HG03460 (cell line): ENCODE measurements around the gene SKIDA1.
A peak's percentile ranks its signal among the peaks of the same experiment; 100 is the strongest.
"Not testable (repeated sequence)": the region's sequence is repeated elsewhere in the genome, so short reads cannot be mapped to it uniquely, and the experiment has no call there.

Source experiments
- ATAC-seq: cut with Tn5 transposase; IDR thresholded peaks from one replicate; pipeline ENCODE4 v1.9.1; 2021; ENCODE audit not compliant: unreplicated experiment

The SKIDA1 gene

DNA sequence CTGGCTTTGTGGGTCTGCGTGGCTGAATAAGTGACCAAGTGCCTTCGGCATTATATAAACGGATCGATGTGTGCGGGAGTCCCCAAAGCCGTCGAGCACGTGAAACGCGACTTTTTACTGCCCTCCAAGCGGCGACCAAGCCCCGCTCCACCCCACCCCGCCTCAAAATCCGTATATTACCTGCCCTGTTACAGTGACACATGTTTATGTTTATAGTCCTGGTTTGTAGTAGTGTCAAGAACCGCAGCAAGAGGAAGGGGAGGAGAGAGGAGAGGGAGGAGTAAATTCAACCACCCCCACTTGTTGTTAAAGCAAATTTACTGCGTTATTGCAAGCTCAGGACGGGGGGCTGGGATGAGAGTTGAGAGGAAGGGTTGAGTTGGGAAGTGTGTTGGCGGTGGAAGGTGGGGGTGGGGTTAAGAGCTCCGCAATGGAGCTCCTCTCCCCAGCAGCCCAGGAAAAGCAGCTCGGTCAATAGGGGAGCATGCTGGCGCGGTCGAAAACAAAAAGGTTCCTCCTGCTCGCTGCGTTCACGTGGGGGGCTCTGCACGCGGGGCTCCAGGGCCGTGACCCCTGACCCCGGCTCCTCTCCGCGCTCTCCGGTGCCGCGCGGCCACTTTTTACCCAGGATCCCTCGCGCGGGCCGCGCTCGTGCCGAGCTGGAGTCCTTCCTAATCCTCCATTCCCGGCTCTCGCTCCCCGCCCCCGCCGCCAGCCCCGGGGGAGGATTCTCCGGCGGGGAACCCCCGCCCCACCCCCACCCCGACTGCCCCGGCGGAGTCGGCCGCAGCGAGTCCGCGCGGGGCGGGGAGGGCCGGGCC, at the start of gene SKIDA1:
Gene SKIDA1 (minus strand): TSS at position 316 of the 821 bp plus-strand sequence. CDS start 7,860 bp downstream, outside the sequence.
- ATAC-seq, result peak; percentile 45

DNA sequence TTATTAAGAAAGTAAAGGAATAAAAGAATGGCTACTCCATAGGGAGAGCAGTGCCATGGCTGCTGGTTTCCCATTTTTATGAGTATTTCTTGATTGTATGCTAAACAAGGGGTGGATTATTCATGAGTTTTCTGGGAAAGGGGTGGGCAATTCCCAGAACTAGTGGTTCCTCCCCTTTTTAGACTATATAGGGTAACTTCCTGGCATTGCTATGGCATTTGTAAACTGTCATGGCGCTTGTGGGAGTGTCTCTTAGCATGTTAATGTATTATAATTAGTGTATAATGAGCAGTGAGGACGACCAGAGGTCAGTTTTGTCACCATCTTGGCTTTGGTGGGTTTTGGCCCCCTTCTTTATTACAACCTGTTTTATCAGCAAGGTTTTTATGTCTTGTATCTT, 49.0 kb upstream of the SKIDA1 start:
- ATAC-seq, result not testable (repeated sequence)

DNA sequence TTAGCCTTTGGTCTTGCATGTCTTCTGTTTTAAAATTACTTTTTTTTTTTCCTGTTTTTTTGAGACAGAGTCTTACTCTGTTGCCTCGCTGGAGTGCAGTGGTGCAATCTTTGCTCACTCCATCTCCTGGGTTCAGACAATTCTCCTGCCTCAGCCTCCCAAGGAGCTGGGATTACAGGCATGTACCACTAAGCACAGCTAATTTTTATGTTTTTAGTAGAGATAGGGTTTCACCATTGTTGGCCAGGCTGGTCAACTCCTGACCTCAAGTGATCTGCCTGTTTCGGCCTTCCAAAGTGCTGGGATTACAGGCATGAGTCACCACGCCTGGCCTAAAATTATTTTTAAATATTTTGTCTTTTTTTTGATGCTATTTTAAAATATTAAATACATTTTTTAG, 47.1 kb upstream of the SKIDA1 start:
- no peak for ATAC-seq

DNA sequence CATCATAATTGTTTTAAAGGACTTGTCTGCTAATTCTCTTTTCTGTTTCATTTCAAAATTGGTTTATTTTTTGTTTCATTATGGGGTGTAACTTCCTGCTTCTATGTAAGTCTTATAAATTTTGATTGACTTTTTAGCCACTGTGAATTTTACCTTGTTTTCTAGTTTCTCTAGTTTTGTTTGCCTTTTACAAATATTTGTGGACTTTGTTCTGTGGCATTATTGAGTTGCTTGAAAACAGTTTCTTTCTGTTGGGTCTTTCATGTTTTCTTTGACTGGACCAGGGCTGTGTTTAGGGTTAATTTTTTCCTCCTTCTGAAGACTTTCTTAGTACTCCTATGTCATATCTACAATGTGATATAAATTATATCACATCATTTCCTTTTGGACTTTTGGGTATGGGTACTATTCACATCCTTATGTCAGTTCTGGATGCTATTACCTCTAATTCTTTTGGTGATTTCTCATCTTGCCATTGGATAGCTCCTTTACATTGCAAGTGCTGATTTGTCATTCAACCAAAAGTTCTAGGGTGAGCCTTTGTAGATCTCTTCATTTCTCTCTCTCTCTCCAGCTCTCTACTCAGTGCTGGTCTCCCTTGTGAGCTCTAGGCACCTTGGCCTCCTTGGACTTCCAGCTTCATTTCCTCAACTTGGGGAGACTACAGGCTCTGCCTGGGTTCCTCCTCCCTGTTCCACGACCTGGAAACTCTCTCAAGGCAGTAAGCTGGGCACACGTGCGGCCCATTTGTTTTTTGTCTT, 45.5 kb upstream of the SKIDA1 start:
- no peak for ATAC-seq

DNA sequence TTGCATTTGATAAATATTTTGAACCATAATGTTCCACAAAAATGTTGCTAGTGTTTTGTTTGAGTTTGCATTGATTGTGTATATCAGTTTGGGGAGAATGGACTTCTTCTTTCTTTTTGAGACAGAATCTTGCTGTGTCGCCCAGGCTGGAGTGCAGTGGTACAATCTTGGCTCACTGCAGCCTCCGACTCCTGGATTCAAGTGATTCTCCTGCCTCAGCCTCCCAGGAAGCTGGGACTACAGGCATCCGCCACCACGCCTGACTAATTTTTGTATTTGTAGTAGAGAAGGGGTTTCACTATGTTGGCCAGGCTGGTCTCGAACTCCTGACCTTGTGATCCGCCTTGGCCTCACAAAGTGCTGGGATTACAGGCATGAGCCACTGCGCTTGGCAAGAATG, 33.5 kb upstream of the SKIDA1 start:
- ATAC-seq, result not testable (repeated sequence)

DNA sequence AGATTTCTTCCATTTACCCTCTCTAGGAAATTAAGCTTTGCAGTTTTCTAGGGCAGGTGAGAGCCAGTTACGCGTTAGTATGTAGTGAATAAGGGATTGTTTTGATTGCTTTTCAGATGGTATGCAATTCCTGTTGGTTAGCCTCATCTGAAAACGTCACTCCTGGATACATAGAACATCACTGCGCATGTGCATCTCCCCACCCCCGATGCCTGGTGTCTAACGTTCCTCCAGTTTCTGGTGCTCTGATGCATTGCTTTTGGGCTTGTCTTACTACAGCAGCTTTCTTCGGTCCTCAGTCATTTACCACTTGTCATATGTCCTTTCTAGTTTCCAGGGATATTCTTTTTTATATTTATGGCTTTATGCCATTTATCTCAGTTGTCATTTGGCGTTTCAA, 31.0 kb upstream of the SKIDA1 start:
- ATAC-seq, result no peak

DNA sequence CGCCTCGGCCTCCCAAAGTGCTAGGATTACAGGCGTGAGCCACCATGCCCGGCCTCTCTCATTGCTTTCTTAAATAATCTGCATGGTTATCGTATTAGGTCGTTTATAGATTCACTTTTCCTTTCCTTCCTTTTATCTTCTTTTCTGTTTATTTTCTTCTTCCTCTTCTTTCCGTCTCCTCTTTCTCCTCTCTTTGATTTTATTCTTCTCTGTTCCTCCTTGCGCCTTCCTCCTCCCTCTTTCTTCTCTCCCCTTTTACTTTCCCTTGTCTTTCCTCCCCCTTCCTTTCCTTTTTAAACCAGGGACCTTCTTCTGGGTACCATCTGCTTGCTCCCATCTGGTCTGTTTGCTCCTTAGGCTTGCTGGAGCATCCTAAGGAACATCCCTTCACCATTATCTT, 27.2 kb upstream of the SKIDA1 start:
- no peak for ATAC-seq

DNA sequence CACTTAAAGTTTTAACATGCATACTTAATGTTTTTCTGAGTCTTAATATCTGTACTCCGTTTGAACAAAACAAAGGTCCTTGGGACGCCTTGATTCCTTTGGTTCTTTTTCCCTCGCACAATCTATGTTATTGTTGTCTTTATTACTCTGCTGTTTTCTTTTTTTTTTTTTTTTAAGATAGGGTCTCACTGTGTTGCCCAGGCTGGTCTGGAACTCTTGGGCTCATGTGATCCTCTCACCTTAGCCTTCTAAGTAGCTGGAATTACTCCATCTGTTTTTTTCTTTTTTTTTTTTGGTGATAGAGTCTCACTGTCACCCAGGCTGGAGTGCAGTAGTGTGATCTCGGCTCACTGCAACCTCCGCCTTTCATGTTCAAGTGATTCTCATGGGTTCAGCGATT, 21.8 kb upstream of the SKIDA1 start:
- ATAC-seq, result no peak

DNA sequence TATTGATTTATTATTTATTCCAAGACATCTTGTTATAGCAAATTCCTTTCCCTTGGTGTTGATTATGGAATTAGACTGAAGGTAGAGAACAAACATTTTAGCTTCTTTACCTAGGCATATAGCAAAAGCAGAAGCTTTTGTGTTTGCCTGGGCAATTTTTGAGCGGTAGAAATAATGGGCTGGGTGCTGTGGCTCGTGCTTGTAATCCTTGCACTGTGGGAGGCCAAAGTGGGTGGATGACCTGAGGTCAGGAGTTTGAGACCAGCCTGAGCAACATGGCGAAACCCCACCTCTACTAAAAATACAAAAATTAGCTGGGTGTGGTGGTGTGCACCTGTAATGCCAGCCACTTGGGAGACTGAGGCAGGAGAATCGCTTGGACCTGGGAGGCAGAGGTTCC, 15.2 kb upstream of the SKIDA1 start:
- not testable (repeated sequence) for ATAC-seq

DNA sequence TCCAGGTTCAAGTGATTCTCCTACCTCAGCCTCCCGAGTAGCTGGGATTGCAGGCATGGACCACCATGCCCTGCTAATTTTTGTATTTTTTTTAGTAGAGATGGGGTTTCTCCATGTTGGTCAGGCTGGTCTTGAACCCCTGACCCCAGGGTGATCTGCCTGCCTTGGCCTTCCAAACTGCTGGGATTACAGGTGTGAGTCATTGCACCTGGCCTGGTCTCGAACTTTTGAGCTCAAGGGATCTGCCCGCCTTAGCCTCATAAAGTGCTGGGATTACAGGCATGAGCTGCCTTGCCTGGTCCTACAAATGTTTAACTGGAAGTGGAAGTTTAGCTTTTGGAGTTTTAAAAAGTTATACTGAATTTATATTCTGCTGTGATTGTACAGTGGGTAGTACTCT, 11.4 kb upstream of the SKIDA1 start:
- no peak for ATAC-seq

DNA sequence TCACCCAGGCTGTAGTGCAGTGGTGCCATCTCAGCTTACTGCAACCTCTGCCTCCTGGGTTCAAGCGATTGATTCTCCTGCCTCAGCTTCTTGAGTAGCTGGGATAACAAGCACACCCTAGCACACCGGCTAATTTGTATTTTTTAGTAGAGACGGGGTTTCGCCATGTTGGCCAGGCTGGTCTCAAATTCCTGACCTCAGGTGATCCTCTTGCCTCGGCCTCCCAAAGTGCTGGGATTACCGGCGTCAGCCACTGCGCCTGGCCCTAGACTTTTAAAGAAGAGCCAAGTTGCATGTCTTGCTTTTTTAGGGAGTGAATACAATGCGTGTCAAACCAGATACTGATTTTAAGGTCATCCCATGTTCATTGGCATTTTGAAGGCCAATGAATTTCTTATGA, 10.5 kb upstream of the SKIDA1 start:
- not testable (repeated sequence) for ATAC-seq

DNA sequence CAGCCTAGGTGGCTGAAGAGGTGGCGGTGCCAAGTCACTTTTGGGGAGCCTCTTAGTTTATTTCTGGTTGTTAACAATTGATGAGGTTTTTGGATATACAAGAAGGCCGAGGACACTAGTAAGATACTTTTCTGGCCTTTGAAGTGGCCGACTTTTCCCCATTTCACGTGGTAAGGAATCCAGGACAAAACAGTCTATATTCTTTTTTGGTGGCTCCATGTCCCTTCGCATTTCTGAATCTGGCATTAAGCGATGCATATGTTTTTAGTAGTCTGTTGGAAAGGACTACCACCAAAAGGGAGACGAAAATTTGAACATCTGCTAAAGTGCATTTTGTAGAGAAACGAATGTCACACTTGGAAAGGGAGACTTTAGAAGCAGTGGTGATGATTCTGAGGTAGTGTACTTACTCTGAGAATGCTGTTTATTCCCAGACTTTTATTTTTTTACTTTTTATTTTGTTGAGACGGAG, 10.0 kb upstream of the SKIDA1 start:
- ATAC-seq, result no peak

DNA sequence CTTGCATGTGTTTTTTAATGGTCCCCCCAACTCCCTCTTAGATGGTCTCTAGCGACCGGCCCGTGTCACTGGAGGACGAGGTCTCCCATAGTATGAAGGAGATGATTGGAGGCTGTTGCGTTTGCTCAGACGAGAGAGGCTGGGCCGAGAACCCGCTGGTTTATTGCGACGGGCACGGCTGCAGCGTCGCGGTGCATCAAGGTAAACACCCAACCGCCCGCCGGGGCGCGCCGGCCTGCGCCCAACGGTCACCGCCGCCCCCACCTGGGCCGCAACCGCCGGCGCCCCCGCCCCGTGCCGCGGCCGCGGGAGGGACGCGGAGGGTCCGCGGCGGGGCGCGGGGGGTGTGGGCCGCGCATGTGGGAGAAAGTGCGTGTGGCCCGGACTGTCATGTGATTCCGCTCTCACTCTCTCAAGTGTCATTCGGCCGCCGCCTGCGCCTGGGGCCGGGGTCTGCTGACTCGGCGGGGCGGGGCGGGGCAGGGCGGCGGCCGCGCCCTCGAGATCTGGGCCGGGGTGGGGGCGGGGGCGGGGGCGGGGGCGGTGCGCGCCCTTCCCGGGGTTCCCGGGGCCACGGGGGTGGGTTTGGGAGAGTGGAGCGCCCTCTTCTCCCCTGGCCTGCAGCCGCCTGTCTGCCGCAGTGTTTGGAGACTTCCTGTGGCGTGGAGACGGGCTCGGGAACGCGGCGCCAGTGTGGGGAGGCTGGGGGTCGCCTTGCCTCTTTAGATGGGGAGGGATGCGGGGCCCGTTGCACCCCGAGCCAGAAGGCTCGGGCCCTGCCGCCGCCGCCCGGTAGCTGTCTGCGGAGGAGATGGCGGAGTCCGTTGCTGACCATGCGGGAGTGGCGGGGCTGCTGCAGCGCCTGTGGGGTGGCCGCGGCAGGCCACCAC, 9.4 kb upstream of the SKIDA1 start:
- peak; percentile 16 for ATAC-seq

DNA sequence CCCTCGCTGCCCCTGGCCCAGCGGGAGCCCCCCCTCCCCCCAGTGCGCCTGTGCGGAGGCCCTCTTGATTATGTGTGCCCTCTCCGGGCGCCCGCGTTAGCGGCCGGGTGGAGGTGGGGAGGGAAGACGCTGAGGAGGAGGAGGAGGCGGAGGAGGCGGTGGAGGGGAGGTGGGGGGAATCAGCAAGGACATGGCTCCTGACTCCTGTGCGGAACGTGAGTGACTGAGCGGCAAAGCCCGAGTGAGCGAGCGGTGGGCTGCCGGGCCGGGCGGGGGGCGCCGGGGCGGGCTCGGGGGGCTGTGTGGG, 8.8 kb upstream of the SKIDA1 start:
- no peak for ATAC-seq

DNA sequence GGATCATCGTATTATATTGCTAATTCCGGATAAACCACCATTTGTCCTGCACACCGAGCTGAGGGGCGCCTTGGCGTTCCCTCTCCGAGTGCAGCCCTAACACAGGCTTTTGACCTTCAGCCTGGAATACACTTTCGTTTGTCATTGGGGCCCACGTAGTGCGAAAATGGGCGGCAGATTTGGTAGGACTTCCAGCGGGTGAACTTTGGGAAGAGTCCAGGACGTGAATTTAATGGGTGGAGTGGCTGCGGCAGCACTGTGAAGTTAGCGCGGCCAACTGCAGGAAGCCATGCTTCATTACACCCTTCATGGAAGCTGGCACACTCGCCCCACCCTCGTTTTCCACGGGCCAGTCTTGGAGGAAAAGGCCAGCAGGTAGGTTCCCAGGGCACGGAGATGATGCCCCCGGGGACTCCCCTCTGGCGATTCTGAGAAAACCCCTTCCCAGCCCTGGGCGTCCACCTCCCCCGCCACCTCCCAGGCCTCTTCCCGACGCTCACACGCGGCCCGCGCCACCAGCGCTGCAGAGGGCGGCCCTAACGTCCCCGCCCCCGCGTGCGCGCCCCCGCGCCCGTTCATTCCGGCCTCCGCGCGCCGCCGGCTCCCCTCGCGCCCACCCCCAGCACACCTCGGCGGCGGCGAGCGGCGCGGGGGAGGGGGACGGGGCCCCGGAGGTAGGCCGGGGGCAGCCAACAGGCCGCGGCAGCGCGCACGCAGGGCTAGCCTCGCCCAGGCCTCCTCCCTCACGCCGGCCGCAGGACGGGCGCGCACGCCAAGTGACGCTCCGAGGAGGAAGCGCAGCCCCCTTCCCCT, 8.2 kb upstream of the SKIDA1 start, which contains the start of gene MLLT10:
Gene MLLT10 (plus strand): TSS at position 766 of the 813 bp plus-strand sequence. CDS start 413 bp downstream, outside the sequence.
- ATAC-seq, result peak; percentile 88

DNA sequence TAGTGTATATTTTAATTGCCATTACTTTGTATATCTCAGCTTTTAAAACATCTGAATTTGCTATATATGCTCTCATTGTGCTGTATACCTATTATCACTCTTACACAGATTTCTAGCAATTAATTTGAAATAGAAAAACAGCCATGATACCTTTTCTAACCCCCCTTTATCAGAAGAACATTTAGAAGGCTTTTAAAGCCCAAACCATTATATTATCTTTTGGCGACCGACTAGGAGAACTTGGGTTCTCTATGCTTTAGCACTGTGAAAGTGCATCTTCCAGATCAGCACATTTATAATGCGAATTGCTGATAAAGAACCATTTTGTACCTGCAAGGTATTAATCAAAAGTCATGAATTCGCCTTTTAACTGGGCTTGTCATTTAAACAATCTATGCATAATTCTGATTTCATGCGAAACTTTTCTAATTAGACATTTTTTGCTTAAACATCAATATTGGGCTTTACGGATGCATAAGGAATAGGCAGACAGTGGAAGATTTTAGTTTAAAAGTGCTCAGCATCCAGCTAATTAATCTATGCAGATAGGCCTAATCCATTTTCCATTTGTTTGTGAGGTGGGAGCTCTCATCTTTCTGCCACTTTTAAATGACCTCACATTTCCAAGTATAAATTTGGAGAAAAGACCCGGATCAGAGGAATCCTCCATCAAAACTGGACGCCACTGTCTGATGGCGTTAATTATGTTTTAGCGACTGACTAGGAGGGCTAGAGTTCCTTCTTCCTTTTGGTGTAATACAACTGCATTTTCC, 7.4 kb upstream of the SKIDA1 start:
- no peak for ATAC-seq

DNA sequence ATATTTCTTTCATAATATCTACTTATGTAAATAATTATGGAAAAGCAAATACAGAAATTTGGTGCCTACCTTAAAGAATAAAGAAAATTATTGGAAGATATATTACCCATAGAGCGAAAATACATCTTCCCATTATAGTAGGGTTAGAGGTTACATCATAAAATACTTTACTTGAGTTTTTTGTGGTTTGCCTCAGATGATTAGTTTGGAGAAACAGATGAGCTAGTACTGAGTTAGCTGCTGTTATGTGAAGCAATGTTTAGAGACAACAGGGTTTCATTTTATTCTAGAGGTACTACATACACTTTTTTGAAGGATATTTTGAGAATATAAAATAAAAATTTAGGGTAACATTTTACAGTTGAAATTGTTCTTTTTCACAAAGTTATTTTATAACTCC, 5.7 kb upstream of the SKIDA1 start:
- no peak for ATAC-seq

DNA sequence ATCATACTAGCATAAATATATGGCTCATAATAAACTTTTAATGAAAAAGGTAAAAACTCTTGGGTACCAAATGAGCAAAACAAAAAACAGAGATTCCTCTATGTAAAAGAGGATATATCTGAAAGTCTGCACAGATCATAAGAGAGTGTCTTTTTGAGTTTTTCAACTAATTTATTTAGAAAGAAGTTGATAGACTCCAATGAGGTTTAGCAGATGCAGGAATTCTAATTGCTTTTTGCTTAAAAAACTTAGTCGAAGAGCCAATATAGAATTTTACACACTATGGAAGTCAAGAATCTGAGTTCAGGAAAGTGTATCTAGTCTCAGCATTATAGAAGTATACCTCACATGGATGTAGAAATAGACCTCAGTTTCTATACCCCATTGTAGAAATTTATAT, 5.2 kb upstream of the SKIDA1 start:
- ATAC-seq, result no peak

DNA sequence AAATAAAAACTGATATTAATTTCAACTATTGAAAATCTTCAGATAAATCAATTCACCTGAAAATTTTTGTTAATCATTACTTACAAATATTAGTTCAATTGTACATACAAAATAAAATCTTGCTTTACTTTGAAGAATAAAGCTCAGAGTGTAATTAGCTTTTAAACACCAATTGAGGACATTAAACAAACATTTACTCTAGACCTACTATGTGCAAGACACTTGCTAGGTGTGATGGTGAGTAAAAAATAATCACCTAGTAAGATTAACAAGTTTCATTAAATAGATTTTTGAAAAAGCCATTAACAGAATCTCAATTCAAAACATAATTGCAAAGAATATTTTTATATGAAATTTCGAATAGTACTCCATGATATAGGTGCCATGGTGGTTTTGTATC, 4.7 kb upstream of the SKIDA1 start:
- no peak for ATAC-seq
